H1 (cell line): ENCODE results near the gene IVNS1ABP. TPM values are rescaled to one million over a fixed set of nuclear protein-coding genes. Genes with fewer than 3 reads are reported as not detected.

ENCODE experiments used
- CTCF ChIA-PET: fragments of 300-600 bp; sonication (Branson Sonifier 250); formaldehyde crosslinking; loops from one replicate; lab custom pipeline; 2021; ENCODE audit not compliant: partially characterized antibody; lab: Charles Lee
- POLR2A ChIA-PET: fragments of 300-600 bp; sonication (Branson Sonifier 250); formaldehyde crosslinking; loops from one replicate; lab custom pipeline; 2021; ENCODE audit warnings: inconsistent platforms; ENCODE audit not compliant: partially characterized antibody; lab: Charles Lee
- DNase-seq, 2 experiments: peaks; one replicate each; pipeline versions ENCODE4 v3.0.0 to v3.0.0-alpha.2; 2010 to 2022; ENCODE audit warnings: low spot score in 2 of 2, low read depth in 1 of 2, mixed read lengths in 1 of 2
- FAIRE-seq: peaks from 2 replicates; lab custom pipeline; 2011; peaks lifted over from hg19 to GRCh38; lab: Jason Lieb, UNC
- H2AFZ ChIP-seq: 2 replicates; pipeline ENCODE4 v1.8.1; 2012; ENCODE audit warnings: low read length, inconsistent platforms
- H2AK5ac ChIP-seq: 2 replicates; pipeline ENCODE4 v1.6.1; 2013; ENCODE audit warnings: low read depth, low read length
- H2BK120ac ChIP-seq: replicated peaks from 2 replicates; pipeline ENCODE3; 2013; ENCODE audit warnings: low read depth, low read length, inconsistent platforms
- H2BK12ac ChIP-seq: 2 replicates; pipeline ENCODE4 v1.6.1; 2013; ENCODE audit warnings: low read depth, low read length
- H2BK15ac ChIP-seq: 2 replicates; pipeline ENCODE4 v1.6.1; 2013; ENCODE audit warnings: low read length
- H2BK20ac ChIP-seq: 2 replicates; pipeline ENCODE4 v1.6.1; 2013; ENCODE audit warnings: low read length
- H2BK5ac ChIP-seq: 2 replicates; pipeline ENCODE4 v1.6.1; 2013; ENCODE audit warnings: low read depth, low read length
- H3K14ac ChIP-seq: 2 replicates; pipeline ENCODE4 v1.6.1; 2013; ENCODE audit warnings: inconsistent platforms; ENCODE audit not compliant: insufficient read length
- H3K18ac ChIP-seq: 2 replicates; pipeline ENCODE4 v1.6.1; 2013; ENCODE audit warnings: low read length; ENCODE audit errors: extremely low read depth
- H3K23ac ChIP-seq: 2 replicates; pipeline ENCODE4 v1.6.1; 2013; ENCODE audit warnings: inconsistent platforms; ENCODE audit not compliant: insufficient read length
- H3K23me2 ChIP-seq: 2 replicates; pipeline ENCODE4 v1.6.1; 2013; ENCODE audit warnings: low read depth, low read length
- H3K27ac ChIP-seq: 2 replicates; pipeline ENCODE4 v1.6.1; 2011; ENCODE audit warnings: low read depth, low read length, inconsistent platforms
- H3K27me3 ChIP-seq, 4 experiments: replicated peaks in 1 of 4; 1 replicate in 1 of 4; 2 replicates in 3 of 4; pipeline versions ENCODE4 v1.6.1 to v1.8.1; 2011 to 2013; ENCODE audit warnings: low read length in 3 of 4, mild to moderate bottlenecking in 3 of 4, inconsistent platforms in 2 of 4, mixed read lengths in 2 of 4, moderate library complexity in 1 of 4; ENCODE audit not compliant: control insufficient read depth in 3 of 4, insufficient read depth in 3 of 4; ENCODE audit errors: extremely low read depth in 1 of 4
- H3K36me3 ChIP-seq, 4 experiments: 2 replicates each; pipeline versions ENCODE4 v1.6.1 to v1.8.1; 2011 to 2013; ENCODE audit warnings: mild to moderate bottlenecking in 4 of 4, low read length in 3 of 4, moderate library complexity in 2 of 4, control low read depth in 1 of 4, inconsistent platforms in 1 of 4; ENCODE audit not compliant: insufficient read depth in 4 of 4, control insufficient read depth in 2 of 4
- H3K4ac ChIP-seq: replicated peaks from 2 replicates; pipeline ENCODE3; 2013; ENCODE audit warnings: low read length, low read depth, mixed read lengths, inconsistent platforms; ENCODE audit not compliant: insufficient read length
- H3K4me1 ChIP-seq, 4 experiments: replicated peaks in 1 of 4; 1 replicate in 1 of 4; 2 replicates in 3 of 4; pipeline versions ENCODE4 v1.6.1 to v1.8.1; 2011 to 2013; ENCODE audit warnings: low read length in 3 of 4, inconsistent platforms in 2 of 4, mixed read lengths in 1 of 4; ENCODE audit not compliant: insufficient read depth in 4 of 4, control insufficient read depth in 3 of 4
- H3K4me2 ChIP-seq, 2 experiments: 2 replicates each; pipeline versions ENCODE4 v1.6.1 to v1.8.1; 2011 to 2013; ENCODE audit warnings: low read depth in 2 of 2, low read length in 2 of 2, control low read depth in 1 of 2, inconsistent platforms in 1 of 2, mild to moderate bottlenecking in 1 of 2; ENCODE audit not compliant: insufficient read depth in 1 of 2
- H3K4me3 ChIP-seq, 4 experiments: fragments of 200-600, 300-600 bp in 1 of 4; sonication (generic), shearing (Covaris generic), sonication (Bioruptor Twin) in 1 of 4; 2 replicates each; pipeline versions ENCODE4 v1.5.1 to v1.8.1; 2011 to 2016; ENCODE audit warnings: low read length in 4 of 4, low read depth in 3 of 4, control low read depth in 2 of 4, inconsistent platforms in 2 of 4, mild to moderate bottlenecking in 2 of 4, mixed read lengths in 1 of 4, moderate library complexity in 1 of 4; ENCODE audit not compliant: insufficient read depth in 2 of 4; ENCODE audit errors: extremely low read depth in 1 of 4
- H3K56ac ChIP-seq: replicated peaks from 2 replicates; pipeline ENCODE3; 2013; ENCODE audit warnings: low read depth, mild to moderate bottlenecking, mixed read lengths, low read length, inconsistent platforms; ENCODE audit not compliant: insufficient read length
- H3K79me1 ChIP-seq: 2 replicates; pipeline ENCODE4 v1.6.1; 2013; ENCODE audit warnings: low read depth, low read length, control low read depth
- H3K79me2 ChIP-seq, 2 experiments: 2 replicates each; pipeline versions ENCODE4 v1.6.1 to v1.8.1; 2012 to 2013; ENCODE audit warnings: low read length in 2 of 2, mild to moderate bottlenecking in 2 of 2, inconsistent platforms in 1 of 2; ENCODE audit not compliant: insufficient read depth in 2 of 2, control insufficient read depth in 1 of 2
- H3K9ac ChIP-seq, 4 experiments: replicated peaks in 1 of 4; 1 replicate in 1 of 4; 2 replicates in 3 of 4; pipeline versions ENCODE4 v1.6.1 to v1.8.1; 2011 to 2013; ENCODE audit warnings: low read depth in 3 of 4, low read length in 3 of 4, control low read depth in 2 of 4, mild to moderate bottlenecking in 2 of 4, moderate library complexity in 2 of 4, inconsistent platforms in 1 of 4; ENCODE audit errors: extremely low read depth in 1 of 4
- H3K9me3 ChIP-seq, 2 experiments: 2 replicates each; pipeline versions ENCODE4 v1.6.1 to v1.8.1; 2012 to 2013; ENCODE audit warnings: mild to moderate bottlenecking in 2 of 2, moderate library complexity in 2 of 2, control low read depth in 1 of 2, inconsistent platforms in 1 of 2, low read depth in 1 of 2, low read length in 1 of 2, mixed read lengths in 1 of 2; ENCODE audit not compliant: insufficient read depth in 2 of 2
- H4K20me1 ChIP-seq, 2 experiments: replicated peaks in 1 of 2; 2 replicates each; pipeline versions ENCODE3 to v1.8.1; 2011 to 2013; ENCODE audit warnings: inconsistent platforms in 2 of 2, low read length in 2 of 2, mild to moderate bottlenecking in 1 of 2; ENCODE audit not compliant: insufficient read depth in 2 of 2, control insufficient read depth in 1 of 2
- H4K5ac ChIP-seq: 2 replicates; pipeline ENCODE4 v1.6.1; 2013; ENCODE audit warnings: low read length, low read depth, mixed read lengths, inconsistent platforms; ENCODE audit not compliant: insufficient read length
- H4K8ac ChIP-seq: 2 replicates; pipeline ENCODE4 v1.8.0; 2013; ENCODE audit warnings: mild to moderate bottlenecking, moderate library complexity, low read length, inconsistent platforms; ENCODE audit not compliant: insufficient read depth; ENCODE audit errors: extremely low read depth
- H4K91ac ChIP-seq: replicated peaks from 2 replicates; pipeline ENCODE3; 2013; ENCODE audit warnings: low read length, mixed read lengths, inconsistent platforms; ENCODE audit not compliant: insufficient read length
- ASH2L ChIP-seq: fragments of 200-600, 300-600 bp; sonication (generic); IDR thresholded peaks from one replicate; pipeline ENCODE4 v1.7.1; 2017; ENCODE audit warnings: low read length
- BACH1 ChIP-seq: IDR thresholded peaks from 2 replicates; pipeline ENCODE4 v1.6.1; 2012; ENCODE audit warnings: low read length, improper control_type of control experiment
- EZH2 ChIP-seq: fragments of 200-600 bp; sonication (generic); IDR thresholded peaks from 2 replicates; pipeline ENCODE4 v1.7.1; 2012; ENCODE audit warnings: low read depth, mild to moderate bottlenecking, moderate library complexity, low read length, inconsistent platforms; ENCODE audit not compliant: severe bottlenecking
- FOSL1 ChIP-seq: IDR thresholded peaks from 2 replicates; pipeline ENCODE4 v1.6.1; 2011; ENCODE audit warnings: mild to moderate bottlenecking, low read depth, low read length, moderate library complexity; ENCODE audit not compliant: insufficient read depth
- GABPA ChIP-seq: IDR thresholded peaks from 2 replicates; pipeline ENCODE4 v1.6.1; 2011; ENCODE audit warnings: mild to moderate bottlenecking, low read length, moderate library complexity, borderline replicate concordance; ENCODE audit not compliant: insufficient read depth
- JUN ChIP-seq: IDR thresholded peaks from 2 replicates; pipeline ENCODE4 v1.6.1; 2011; ENCODE audit warnings: low read depth, mild to moderate bottlenecking, improper control_type of control experiment, low read length
- KDM1A ChIP-seq: fragments of 200-600, 300-600 bp; sonication (generic); IDR thresholded peaks from 2 replicates; pipeline ENCODE4 v1.7.1; 2016; ENCODE audit warnings: mild to moderate bottlenecking, low read length, borderline replicate concordance
- MAX ChIP-seq: IDR thresholded peaks from 2 replicates; pipeline ENCODE4 v1.6.1; 2012; ENCODE audit warnings: inconsistent platforms
- POU5F1 ChIP-seq: IDR thresholded peaks from 2 replicates; pipeline ENCODE4 v1.6.1; 2011; ENCODE audit warnings: low read depth, mild to moderate bottlenecking, low read length, moderate library complexity
- SP4 ChIP-seq: IDR thresholded peaks from 2 replicates; pipeline ENCODE4 v1.6.1; 2012; ENCODE audit warnings: low read length, inconsistent platforms
- TAF7 ChIP-seq: optimal IDR thresholded peaks from 2 replicates; pipeline ENCODE3; 2011; ENCODE audit warnings: low read depth, mild to moderate bottlenecking, inconsistent platforms, low read length, moderate library complexity, borderline replicate concordance
- WGBS, 2 experiments: shearing (Covaris generic) in 1 of 2; methylation state at CpG; one replicate each; pipeline versions ENCODE4 v1.1.6 to v1.1.7; 2013 to 2015; ENCODE audit warnings: low lambda C conversion rate in 2 of 2, mixed read lengths in 2 of 2, inconsistent platforms in 1 of 2, low coverage in 1 of 2, missing lambda C conversion rate in 1 of 2; ENCODE audit not compliant: insufficient replicate concordance in 2 of 2, insufficient coverage in 1 of 2, insufficient read length in 1 of 2; ENCODE audit errors: extremely low coverage in 1 of 2, missing lambda C conversion rate in 1 of 2; 5-methylcytosine and 5-hydroxymethylcytosine counted together
- polyA plus RNA-seq, 7 experiments: library from polyadenylated mRNA; depleted of rRNA in 3 of 7; stranded (reverse) in 5 of 7; unstranded in 2 of 7; fragments of >200 nt in 5 of 7; fragments of 200-250 nt in 2 of 7; gene quantifications; 1 replicate in 5 of 7; 2 replicates in 1 of 7; 4 replicates in 1 of 7; pipeline versions ENCODE4 v1.2.1 to v1.2.3, GENCODE V29; 2011 to 2013; ENCODE audit warnings: missing spikeins in 2 of 7, mixed read lengths in 2 of 7
- total RNA-seq: library from RNA; stranded (reverse); fragmentation: NEBNext Ultra II Directional; extraction: Animal tissue kit (Norgen Biotek cat#: 25700); gene quantifications from 2 replicates; pipeline ENCODE4 v1.2.1, GENCODE V29; 2021
- TF ChIP-seq, protein P1 (sequence below), 3 experiments: IDR thresholded peaks; 1 replicate in 2 of 3; 2 replicates in 1 of 3; pipeline versions ENCODE4 v1.5.1 to v1.6.1; 2011; ENCODE audit warnings: low read length in 3 of 3, mild to moderate bottlenecking in 3 of 3, inconsistent platforms in 2 of 3, low read depth in 1 of 3, moderate library complexity in 1 of 3; ENCODE audit not compliant: insufficient read depth in 1 of 3; ENCODE audit errors: control extremely low read depth in 1 of 3

IVNS1ABP gene
- total and polyA plus RNA-seq, 2 of the 8 experiments (the other 6 are each of a cell fraction or from before 2014, with no cell fraction given) = 65.9 to 189 TPM

GRCh38 chr1:185263292-185263691, 53.8 kb downstream of the IVNS1ABP start:
- H4K5ac ChIP-seq = no peak overlapping the region
- POLR2A ChIA-PET = interaction anchor here (0.7 kb wide), 2 partner anchors 178 to 202 kb away, joined by 3 to 4 read pairs; no protein-coding TSS in a partner anchor
- no peak for FAIRE-seq
- TF ChIP-seq BACH1 = no peak
- TF ChIP-seq MAX = no peak
- no peak for TF ChIP-seq ASH2L
- no peak for TF ChIP-seq SP4
- no peak for TF ChIP-seq JUN
- TF ChIP-seq, protein P1, sequence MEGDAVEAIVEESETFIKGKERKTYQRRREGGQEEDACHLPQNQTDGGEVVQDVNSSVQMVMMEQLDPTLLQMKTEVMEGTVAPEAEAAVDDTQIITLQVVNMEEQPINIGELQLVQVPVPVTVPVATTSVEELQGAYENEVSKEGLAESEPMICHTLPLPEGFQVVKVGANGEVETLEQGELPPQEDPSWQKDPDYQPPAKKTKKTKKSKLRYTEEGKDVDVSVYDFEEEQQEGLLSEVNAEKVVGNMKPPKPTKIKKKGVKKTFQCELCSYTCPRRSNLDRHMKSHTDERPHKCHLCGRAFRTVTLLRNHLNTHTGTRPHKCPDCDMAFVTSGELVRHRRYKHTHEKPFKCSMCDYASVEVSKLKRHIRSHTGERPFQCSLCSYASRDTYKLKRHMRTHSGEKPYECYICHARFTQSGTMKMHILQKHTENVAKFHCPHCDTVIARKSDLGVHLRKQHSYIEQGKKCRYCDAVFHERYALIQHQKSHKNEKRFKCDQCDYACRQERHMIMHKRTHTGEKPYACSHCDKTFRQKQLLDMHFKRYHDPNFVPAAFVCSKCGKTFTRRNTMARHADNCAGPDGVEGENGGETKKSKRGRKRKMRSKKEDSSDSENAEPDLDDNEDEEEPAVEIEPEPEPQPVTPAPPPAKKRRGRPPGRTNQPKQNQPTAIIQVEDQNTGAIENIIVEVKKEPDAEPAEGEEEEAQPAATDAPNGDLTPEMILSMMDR (IDR thresholded peaks at IDR 0.05; ENCODE audit: control extremely low read depth in 1 of 3, insufficient read depth in 1 of 3, low read depth in 1 of 3, low read length in 3 of 3) = no peak
- TF ChIP-seq GABPA = no peak
- TF ChIP-seq KDM1A = no peak
- no peak for TF ChIP-seq TAF7
- TF ChIP-seq FOSL1 = no peak
- no peak for TF ChIP-seq EZH2
- no peak for TF ChIP-seq POU5F1

More at GRCh38 chr1:185263292-185263691, 53.8 kb downstream of the IVNS1ABP start:
- Histone ChIP-seq H3K9ac (no peak overlapping the region), H3K23me2 (no peaks in the 10 kb centered on the region), H3K4ac (no peak overlapping the region), H3K9me3 (no peaks in the 10 kb centered on the region), H2BK20ac (no peak overlapping the region), H3K56ac (no peak overlapping the region), H2BK15ac (no peak overlapping the region), H2AFZ (no peak overlapping the region), H3K79me2 (no peaks in the 10 kb centered on the region), H2BK5ac (no peak overlapping the region), H3K27ac (no peak overlapping the region), H2AK5ac (no peak overlapping the region), H4K91ac (no peak overlapping the region), H3K4me2 (no peak overlapping the region), H4K8ac (no peak overlapping the region), H3K27me3 (no peaks in the 10 kb centered on the region), H3K36me3 (no peaks in the 10 kb centered on the region), H2BK120ac (no peak overlapping the region), H3K18ac (no peak overlapping the region), H3K79me1 (no peaks in the 10 kb centered on the region), H3K4me3 (no peak overlapping the region), H3K14ac (no peak overlapping the region), H4K20me1 (no peaks in the 10 kb centered on the region), H3K23ac (no peak overlapping the region), H3K4me1 (no peaks in the 10 kb centered on the region), H2BK12ac (no peak overlapping the region)
- WGBS, 2 experiments = 97% methylated on average over 3 of the region's 3 CpGs; no CpG with 5 or more reads in 1 of the 2 experiments
- DNase-seq = no peak
- CTCF ChIA-PET = interaction anchor here (0.6 to 2.2 kb wide), 5 partner anchors 28 to 1040 kb away, joined by 3 to 5 read pairs (median 3); no protein-coding TSS in a partner anchor
